ENCODE results near the gene ZNF202. TPM values are rescaled to one million over a fixed set of nuclear protein-coding genes. Genes with fewer than 3 reads are reported as not detected.

The ZNF202 gene
- total RNA-seq = 9.1 TPM

DNA sequence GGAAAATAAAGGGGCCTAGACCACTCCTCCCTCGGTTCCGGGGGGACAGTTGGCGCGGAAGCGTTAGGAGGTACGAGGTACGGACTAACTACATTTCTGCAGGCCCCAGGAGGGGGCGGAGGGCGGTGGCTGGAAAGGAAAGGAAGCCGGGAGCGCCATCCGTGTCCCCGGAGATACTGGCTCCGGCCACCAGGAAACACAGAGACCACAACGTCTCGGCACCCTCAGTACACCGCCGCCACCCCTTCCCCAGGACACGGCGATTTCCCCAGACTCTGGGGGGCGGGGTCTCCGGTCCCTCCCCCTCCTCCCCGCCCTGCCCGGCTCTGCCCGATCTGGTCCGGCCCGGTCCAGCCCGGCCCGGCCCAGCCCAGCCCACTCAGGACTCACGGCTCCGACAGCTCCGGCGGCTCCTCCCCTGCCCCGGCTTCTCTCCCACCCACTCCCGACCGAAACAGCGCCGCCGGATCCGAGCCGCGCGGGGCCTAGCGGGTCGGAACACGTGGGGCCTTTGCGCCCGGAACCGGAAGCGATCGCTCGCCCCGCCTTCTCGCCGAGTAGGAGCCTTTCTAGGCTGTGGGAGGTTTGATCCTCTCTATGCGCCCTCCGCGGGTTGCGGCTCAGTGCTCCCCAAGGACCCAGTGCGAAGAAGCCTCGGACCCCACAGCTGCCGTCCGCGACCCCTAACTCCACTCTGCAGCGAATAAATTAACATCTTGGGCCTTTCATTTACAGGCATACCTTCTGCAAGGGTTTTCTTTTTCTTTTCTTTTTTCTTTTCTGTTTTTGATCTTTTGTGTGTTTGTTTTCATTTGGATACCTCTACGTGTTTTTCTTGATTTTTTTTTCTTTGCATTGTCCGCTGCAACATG, at the start of gene ZNF202:
Gene ZNF202 (minus strand): TSS at position 502 of the 872 bp plus-strand sequence. CDS start 10,772 bp downstream, outside the sequence.
- peak in 1 of 3 experiments; percentile 23 for TF ChIP-seq CTCF (IDR thresholded peaks at IDR 0.05)
- TF ChIP-seq POLR2AphosphoS5 (IDR thresholded peaks at IDR 0.05; ENCODE audit: insufficient read depth in 1 of 2, low read depth in 1 of 2) = peak; percentile 76 to 83
- peak in 1 of 2 donors; percentile 32 for TF ChIP-seq POLR2A (IDR thresholded peaks at IDR 0.05)
- no peaks in the 10 kb centered on the region for H3K27me3 ChIP-seq

DNA sequence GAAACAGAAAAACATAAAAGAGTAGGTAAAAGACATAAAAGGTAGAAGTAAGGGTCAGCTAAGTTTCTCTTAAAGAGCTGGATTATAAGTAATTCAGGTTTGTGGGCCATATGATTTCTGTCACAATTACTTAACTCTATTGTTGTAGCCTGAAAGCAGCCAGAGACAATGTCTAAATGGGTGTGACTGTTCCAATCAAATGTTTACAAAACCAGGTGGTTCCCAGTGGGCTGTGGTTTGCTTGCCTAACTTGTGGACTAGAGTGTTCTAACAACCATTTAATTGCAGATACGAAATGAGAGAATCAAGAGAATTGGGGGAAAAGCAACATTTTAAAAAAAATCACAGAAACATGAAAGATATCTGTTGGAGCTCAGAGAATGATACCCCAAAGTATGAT, 42.1 kb upstream of the ZNF202 start:
- H3K27ac ChIP-seq = no peak overlapping the region
- TF ChIP-seq POLR2A (IDR thresholded peaks at IDR 0.05) (no peak), CTCF (IDR thresholded peaks at IDR 0.05) (no peak), POLR2AphosphoS5 (IDR thresholded peaks at IDR 0.05; ENCODE audit: insufficient read depth in 1 of 2, low read depth in 1 of 2) (no peak)
- intact Hi-C loops (cut with DNase I) = no loop called here
- no peaks in the 10 kb centered on the region for H3K9me3 ChIP-seq
- H3K4me1 ChIP-seq = no peaks in the 10 kb centered on the region
- H3K36me3 ChIP-seq = no peaks in the 10 kb centered on the region
- H3K4me3 ChIP-seq = no peak overlapping the region
- H3K27me3 ChIP-seq = no peaks in the 10 kb centered on the region
- no peak for DNase-seq (ENCODE audit: extremely low spot score in 2 of 2)

More for the DNA sequence above, at the start of gene ZNF202:
- intact Hi-C loops (cut with DNase I) = no loop called here
- no peaks in the 10 kb centered on the region for H3K36me3 ChIP-seq
- H3K4me3 ChIP-seq = peak within 1 kb of the TSS; percentile 63 to 80
- H3K9me3 ChIP-seq = no peaks in the 10 kb centered on the region
- H3K27ac ChIP-seq = peak within 1 kb of the TSS; percentile 75
- peak in 1 of 2 donors; percentile 91 for DNase-seq (ENCODE audit: extremely low spot score in 2 of 2)
- H3K4me1 ChIP-seq = peaks cover 23% of the 10 kb centered on the region

DNA sequence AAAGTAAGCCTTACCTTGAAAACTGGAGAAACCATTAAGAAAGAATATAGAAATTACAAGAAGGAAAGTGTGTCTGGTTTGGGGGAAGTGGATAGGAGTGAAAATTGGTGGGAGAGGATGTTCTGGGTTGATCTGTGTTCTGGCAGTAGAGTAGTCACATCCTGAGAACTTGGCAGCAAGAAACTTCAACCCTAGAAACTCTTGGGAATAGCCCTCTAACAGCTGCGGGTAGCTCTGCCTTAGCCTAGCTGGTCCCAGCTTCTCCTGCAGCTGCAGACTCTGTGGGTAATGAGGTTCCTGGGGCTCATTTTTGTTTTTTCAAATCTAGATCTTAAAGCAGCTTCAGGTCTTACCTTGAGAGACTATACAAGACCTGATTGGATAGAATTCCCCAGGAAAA, 37.1 kb upstream of the ZNF202 start:
- TF ChIP-seq POLR2A (IDR thresholded peaks at IDR 0.05) = no peak
- Histone ChIP-seq H3K27ac (no peak overlapping the region), H3K9me3 (no peaks in the 10 kb centered on the region), H3K4me1 (no peaks in the 10 kb centered on the region), H3K4me3 (no peak overlapping the region), H3K36me3 (no peaks in the 10 kb centered on the region), H3K27me3 (no peaks in the 10 kb centered on the region)
- intact Hi-C loops (cut with DNase I) = no loop called here
- DNase-seq (ENCODE audit: extremely low spot score in 2 of 2) = no peak

GRCh38 chr11:123775715-123776549, 34.5 kb upstream of the ZNF202 start:
- Histone ChIP-seq H3K4me1 (no peaks in the 10 kb centered on the region), H3K36me3 (no peaks in the 10 kb centered on the region), H3K9me3 (no peaks in the 10 kb centered on the region), H3K27ac (no peak overlapping the region), H3K27me3 (no peaks in the 10 kb centered on the region), H3K4me3 (no peak overlapping the region)
- intact Hi-C loops (cut with DNase I) = no loop called here
- TF ChIP-seq POLR2AphosphoS5 (IDR thresholded peaks at IDR 0.05; ENCODE audit: insufficient read depth in 1 of 2, low read depth in 1 of 2) (no peak), POLR2A (IDR thresholded peaks at IDR 0.05) (no peak), CTCF (IDR thresholded peaks at IDR 0.05) (no peak)
- DNase-seq (ENCODE audit: extremely low spot score in 2 of 2) = no peak

DNA sequence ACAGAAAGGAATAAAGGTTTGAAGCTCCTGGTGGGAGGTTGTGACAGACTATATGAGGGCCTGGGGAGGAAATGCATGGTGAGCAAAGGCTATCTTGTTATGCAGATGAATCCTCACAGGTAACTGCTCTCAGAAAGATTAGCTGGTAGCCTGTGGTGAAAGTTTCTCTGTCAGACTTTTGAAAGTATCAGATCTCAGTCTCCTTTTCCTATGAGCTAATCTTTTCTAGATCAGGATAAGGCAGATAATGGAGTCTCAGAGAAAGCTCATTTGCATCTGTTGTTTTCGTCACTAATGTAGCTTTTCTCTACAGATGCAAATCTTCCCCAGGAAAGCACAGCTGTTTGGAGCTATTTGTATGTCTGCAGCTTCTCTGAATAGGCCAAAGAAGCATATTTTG, 33.8 kb upstream of the ZNF202 start:
- Histone ChIP-seq H3K4me1 (no peaks in the 10 kb centered on the region), H3K9me3 (no peaks in the 10 kb centered on the region), H3K27ac (no peak overlapping the region), H3K4me3 (no peak overlapping the region), H3K27me3 (no peaks in the 10 kb centered on the region), H3K36me3 (no peaks in the 10 kb centered on the region)
- intact Hi-C loops (cut with DNase I) = no loop called here
- no peak for DNase-seq (ENCODE audit: extremely low spot score in 2 of 2)
- TF ChIP-seq POLR2AphosphoS5 (IDR thresholded peaks at IDR 0.05; ENCODE audit: insufficient read depth in 1 of 2, low read depth in 1 of 2) (no peak), POLR2A (IDR thresholded peaks at IDR 0.05) (no peak), CTCF (IDR thresholded peaks at IDR 0.05) (no peak)

All from vagina (tissue), 2 donors.